Gastroesophageal sphincter (tissue), 4 donors: ENCODE data around the gene ZNF599. TPM values are rescaled to one million over a fixed set of nuclear protein-coding genes. Genes with fewer than 3 reads are reported as not detected.
A peak's percentile ranks its signal among the peaks of the same experiment; 100 is the strongest.

ENCODE experiments used
- ATAC-seq: fragments of 150-250 bp; one replicate; pipeline ENCODE4 v1.9.1; 2016; ENCODE audit warnings: mild to moderate bottlenecking, moderate library complexity
- H3K27ac ChIP-seq, 4 donors: fragments of 200-600 bp; sonication (generic) in 3 of 4; 1 replicate in 3 of 4; 2 replicates in 1 of 4; pipeline ENCODE4 v1.5.1; 2016 to 2019
- H3K27me3 ChIP-seq: fragments of 200-600 bp; sonication (generic); one replicate; pipeline ENCODE4 v1.5.1; 2019
- H3K36me3 ChIP-seq, 2 donors: fragments of 200-600 bp; sonication (generic); one replicate each; pipeline ENCODE4 v1.5.1; 2019; ENCODE audit warnings: control low read depth in 1 of 2
- H3K4me1 ChIP-seq, 3 donors: fragments of 200-600 bp; sonication (generic); 1 replicate in 2 of 3; 2 replicates in 1 of 3; pipeline ENCODE4 v1.5.1; 2016 to 2019; ENCODE audit warnings: control low read depth in 2 of 3
- H3K4me3 ChIP-seq, 2 donors: fragments of 200-600 bp; sonication (generic); one replicate each; pipeline ENCODE4 v1.5.1; 2019; ENCODE audit warnings: mild to moderate bottlenecking in 1 of 2, moderate library complexity in 1 of 2
- H3K9me3 ChIP-seq, 3 donors: fragments of 200-600 bp; sonication (generic); one replicate each; pipeline ENCODE4 v1.5.1; 2017 to 2019; ENCODE audit warnings: control low read depth in 2 of 3
- EP300 ChIP-seq: sonication (generic); formaldehyde crosslinking; IDR thresholded peaks from one replicate; pipeline ENCODE4 v1.6.1; 2017; ENCODE audit warnings: antibody characterized with exemption, mild to moderate bottlenecking
- POLR2A ChIP-seq, 2 donors: fragments of 450-650 bp; IDR thresholded peaks; one replicate each; pipeline ENCODE4 v1.6.1; 2017; ENCODE audit warnings: antibody characterized with exemption in 2 of 2, mild to moderate bottlenecking in 2 of 2, moderate library complexity in 1 of 2
- POLR2AphosphoS5 ChIP-seq: sonication (generic); formaldehyde crosslinking; IDR thresholded peaks from one replicate; pipeline ENCODE4 v1.6.1; 2017; ENCODE audit warnings: antibody characterized with exemption
- WGBS, 2 donors: methylation state at CpG; one replicate each; pipeline ENCODE4 v1.1.5; 2018; ENCODE audit warnings: low coverage in 1 of 2; 5-methylcytosine and 5-hydroxymethylcytosine counted together
- total RNA-seq, 4 donors: library from RNA; depleted of rRNA; stranded (reverse); fragments of >200 nt; gene quantifications; one replicate each; pipeline ENCODE4 v1.1.0, GENCODE V29; 2016
- TF ChIP-seq, protein P1 (sequence below), 4 experiments: fragments of 200-600 bp in 2 of 4; fragments of 450-650 bp in 2 of 4; sonication (generic) in 1 of 4; IDR thresholded peaks; one replicate each; pipeline ENCODE4 v1.5.1; 2017 to 2019; ENCODE audit warnings: antibody characterized with exemption in 4 of 4, mild to moderate bottlenecking in 2 of 4, moderate library complexity in 2 of 4

ZNF599 gene
- total RNA-seq, 4 donors from 2014 or later = 4.8 to 7.1 (median 5.6) TPM

DNA sequence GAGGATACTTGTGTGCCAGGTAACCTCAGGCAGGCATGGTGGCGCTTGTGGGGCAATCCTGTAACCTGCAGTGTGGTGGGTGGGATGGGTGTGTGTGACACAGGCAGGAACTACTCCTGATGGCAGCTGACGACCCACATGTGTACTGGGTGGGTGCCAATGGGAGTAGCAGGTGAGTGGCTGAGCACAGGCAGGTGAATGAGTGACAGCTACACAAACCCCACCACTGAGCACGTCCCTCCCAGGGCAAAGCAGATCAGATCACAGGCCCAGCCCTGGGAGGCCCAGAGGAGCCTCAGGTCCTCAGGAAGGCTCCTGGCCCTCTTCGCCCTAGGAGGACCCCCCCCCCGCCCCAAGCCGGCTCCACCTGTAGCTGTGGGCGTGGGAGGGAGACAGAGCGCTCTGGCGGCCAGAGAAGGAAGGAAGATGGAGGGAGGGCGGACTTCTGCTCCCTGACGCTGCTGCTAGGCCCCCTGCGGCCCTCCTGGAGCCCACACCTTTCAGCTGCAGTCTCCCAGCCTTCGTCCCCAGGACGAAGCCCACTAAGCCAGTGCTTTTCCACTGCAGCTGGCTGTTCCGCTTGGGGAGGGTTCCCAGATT is 40.3 kb downstream of the ZNF599 start:
- peaks cover 8 to 36% (median 15%) of the 10 kb centered on the region in 3 donors for H3K4me1 ChIP-seq
- 100% methylated on average over 1 of the region's 15 CpGs; no CpG with 5 or more reads in 1 of the 2 donors for WGBS, 2 donors
- no peaks in the 10 kb centered on the region for H3K27me3 ChIP-seq
- peak overlapping the region; percentile 76 to 95 for H3K4me3 ChIP-seq
- H3K9me3 ChIP-seq = peaks cover 0 to 7% (median 0%) of the 10 kb centered on the region in 3 donors
- no peak for ATAC-seq
- peaks cover 0 to 24% of the 10 kb centered on the region in 2 donors for H3K36me3 ChIP-seq
- no peak for TF ChIP-seq EP300
- TF ChIP-seq POLR2AphosphoS5 = no peak
- TF ChIP-seq, protein P1, sequence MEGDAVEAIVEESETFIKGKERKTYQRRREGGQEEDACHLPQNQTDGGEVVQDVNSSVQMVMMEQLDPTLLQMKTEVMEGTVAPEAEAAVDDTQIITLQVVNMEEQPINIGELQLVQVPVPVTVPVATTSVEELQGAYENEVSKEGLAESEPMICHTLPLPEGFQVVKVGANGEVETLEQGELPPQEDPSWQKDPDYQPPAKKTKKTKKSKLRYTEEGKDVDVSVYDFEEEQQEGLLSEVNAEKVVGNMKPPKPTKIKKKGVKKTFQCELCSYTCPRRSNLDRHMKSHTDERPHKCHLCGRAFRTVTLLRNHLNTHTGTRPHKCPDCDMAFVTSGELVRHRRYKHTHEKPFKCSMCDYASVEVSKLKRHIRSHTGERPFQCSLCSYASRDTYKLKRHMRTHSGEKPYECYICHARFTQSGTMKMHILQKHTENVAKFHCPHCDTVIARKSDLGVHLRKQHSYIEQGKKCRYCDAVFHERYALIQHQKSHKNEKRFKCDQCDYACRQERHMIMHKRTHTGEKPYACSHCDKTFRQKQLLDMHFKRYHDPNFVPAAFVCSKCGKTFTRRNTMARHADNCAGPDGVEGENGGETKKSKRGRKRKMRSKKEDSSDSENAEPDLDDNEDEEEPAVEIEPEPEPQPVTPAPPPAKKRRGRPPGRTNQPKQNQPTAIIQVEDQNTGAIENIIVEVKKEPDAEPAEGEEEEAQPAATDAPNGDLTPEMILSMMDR (IDR thresholded peaks at IDR 0.05) = no peak
- no peak for TF ChIP-seq POLR2A (IDR thresholded peaks at IDR 0.05)
- H3K27ac ChIP-seq = peak overlapping the region; percentile 96 to 98 (median 97)

DNA sequence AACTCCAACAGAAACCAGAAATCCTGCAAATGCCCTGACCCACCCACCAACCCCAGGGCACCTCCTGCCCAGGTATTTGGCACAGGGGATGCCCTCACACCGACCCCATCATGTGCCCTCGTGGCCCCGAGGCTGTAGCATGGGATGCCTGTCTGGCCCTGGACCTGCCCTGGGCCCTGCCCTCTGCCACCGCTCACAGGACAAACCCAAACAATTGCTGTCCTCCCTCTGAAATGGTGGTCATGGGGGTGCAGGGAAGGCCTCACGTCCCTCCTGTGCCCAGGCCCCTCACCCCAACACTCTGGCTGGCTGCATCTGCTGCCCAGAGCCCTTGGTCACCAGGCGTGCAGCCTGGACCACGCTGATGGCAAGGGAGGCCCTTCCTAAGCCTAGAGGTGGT is 41.1 kb downstream of the ZNF599 start:
- Histone ChIP-seq H3K36me3 (peaks cover 0 to 17% of the 10 kb centered on the region in 2 donors), H3K4me3 (no peak overlapping the region), H3K27me3 (no peaks in the 10 kb centered on the region), H3K4me1 (peaks cover 8 to 36% (median 15%) of the 10 kb centered on the region in 3 donors), H3K27ac (no peak overlapping the region), H3K9me3 (no peaks in the 10 kb centered on the region)
- 92% methylated on average over 2 of the region's 7 CpGs; no CpG with 5 or more reads in 1 of the 2 donors for WGBS, 2 donors
- TF ChIP-seq, protein P1 (IDR thresholded peaks at IDR 0.05) = no peak
- TF ChIP-seq POLR2A (IDR thresholded peaks at IDR 0.05) = no peak
- TF ChIP-seq POLR2AphosphoS5 = no peak
- no peak for TF ChIP-seq EP300
- no peak for ATAC-seq

DNA sequence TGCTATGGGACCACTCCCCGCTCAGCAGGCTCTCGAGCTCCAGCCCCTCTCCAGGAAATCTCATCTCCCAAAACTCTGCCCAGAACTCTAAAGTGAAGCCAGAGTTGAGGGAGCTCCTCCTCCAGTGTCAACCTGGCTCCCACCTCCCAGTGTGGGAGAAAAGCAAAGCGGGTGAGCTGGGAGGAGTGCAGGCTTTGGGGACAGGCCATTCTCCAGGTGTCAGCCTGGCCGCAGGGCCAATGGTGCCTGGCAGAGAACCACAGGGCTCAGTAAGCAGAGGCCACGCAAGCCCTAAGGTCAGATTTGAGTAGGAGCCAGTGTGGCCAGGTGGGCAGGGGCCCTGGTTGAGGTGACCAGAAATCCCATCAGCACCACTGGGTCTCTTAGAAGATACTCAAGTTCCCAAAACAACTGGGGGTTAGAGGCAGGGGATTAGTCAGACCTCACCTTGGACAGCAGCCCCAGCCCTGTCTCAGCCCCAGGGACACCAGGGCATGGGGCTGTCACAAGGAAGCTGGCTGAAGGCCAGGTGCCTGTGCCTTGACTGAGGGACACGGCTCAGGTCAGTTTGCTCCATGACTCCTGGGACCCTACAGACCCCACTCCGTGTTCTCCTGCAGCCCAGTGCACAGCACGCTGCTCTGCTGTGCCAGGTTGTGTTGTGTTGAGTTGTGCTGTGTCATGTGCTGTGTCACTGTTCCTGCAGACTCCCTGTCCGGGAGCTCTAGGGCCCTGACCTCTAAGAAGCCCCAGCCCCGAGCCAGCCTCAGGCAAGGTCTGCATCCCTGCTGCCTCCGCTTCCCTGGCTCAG is 41.8 kb downstream of the ZNF599 start:
- Histone ChIP-seq H3K27me3 (peaks cover 6% of the 10 kb centered on the region), H3K9me3 (no peaks in the 10 kb centered on the region), H3K36me3 (peaks cover 0 to 10% of the 10 kb centered on the region in 2 donors), H3K27ac (no peak overlapping the region), H3K4me1 (peaks cover 8 to 28% (median 15%) of the 10 kb centered on the region in 3 donors), H3K4me3 (no peak overlapping the region)
- TF ChIP-seq, protein P1 (IDR thresholded peaks at IDR 0.05) = no peak
- TF ChIP-seq POLR2AphosphoS5 (no peak), POLR2A (IDR thresholded peaks at IDR 0.05) (no peak), EP300 (no peak)
- ATAC-seq = no peak
- whole genome bisulfite sequencing, 2 donors = 67 to 95% methylated on average over 2 to 3 of the region's 11 CpGs

DNA sequence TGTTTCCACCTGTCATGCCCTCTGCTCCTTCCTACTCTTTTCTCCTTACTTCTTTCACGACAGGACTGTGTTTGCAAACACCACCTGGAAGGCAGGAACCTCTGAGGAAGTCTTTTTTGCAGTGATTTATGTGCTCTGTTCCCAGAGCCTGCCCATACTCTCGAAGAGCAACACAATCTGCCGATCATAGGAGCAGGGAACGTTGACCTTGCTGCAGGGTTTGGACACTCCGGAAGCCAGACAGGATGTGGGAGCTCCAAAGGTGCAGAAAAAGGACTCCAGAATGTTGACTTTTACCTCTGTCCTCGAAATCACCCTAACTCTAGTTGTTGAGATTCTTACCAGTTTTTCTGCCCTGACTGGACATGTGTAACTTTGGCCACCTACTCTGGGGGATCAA is 47.6 kb downstream of the ZNF599 start:
- TF ChIP-seq POLR2AphosphoS5 = no peak
- TF ChIP-seq POLR2A (IDR thresholded peaks at IDR 0.05) = no peak
- Histone ChIP-seq H3K4me1 (no peaks in the 10 kb centered on the region), H3K4me3 (no peak overlapping the region), H3K27ac (no peak overlapping the region), H3K36me3 (no peaks in the 10 kb centered on the region), H3K9me3 (no peaks in the 10 kb centered on the region), H3K27me3 (peaks cover 13% of the 10 kb centered on the region)
- no peak for ATAC-seq
- WGBS, 2 donors = 40% methylated on average over 1 of the region's 6 CpGs; no CpG with 5 or more reads in 1 of the 2 donors

DNA sequence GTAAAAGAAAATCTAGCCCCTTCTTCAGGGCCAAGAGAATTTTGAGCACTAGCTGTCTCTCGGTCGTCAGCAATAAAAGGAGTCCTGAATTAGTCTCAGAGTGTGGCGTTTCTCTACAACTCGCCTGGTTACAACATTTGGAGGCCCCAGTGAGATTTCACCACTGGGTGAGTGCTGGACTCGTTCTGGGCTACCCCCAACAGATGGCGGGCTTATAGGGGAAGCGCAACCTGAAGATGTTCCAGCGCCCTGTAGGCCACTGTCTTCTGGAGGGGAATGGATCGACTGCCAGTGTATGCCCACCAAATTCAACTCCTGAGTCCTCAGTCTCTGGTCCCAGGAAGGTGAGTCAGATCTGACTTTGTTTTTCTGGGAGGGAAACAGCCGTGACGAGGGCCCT is 50.7 kb downstream of the ZNF599 start:
- Histone ChIP-seq H3K4me3 (no peak overlapping the region), H3K36me3 (no peaks in the 10 kb centered on the region), H3K9me3 (no peaks in the 10 kb centered on the region), H3K27me3 (peaks cover 13% of the 10 kb centered on the region), H3K4me1 (no peaks in the 10 kb centered on the region), H3K27ac (no peak overlapping the region)
- 49 to 65% methylated on average over 2 to 5 of the region's 11 CpGs for WGBS, 2 donors
- ATAC-seq = no peak
- TF ChIP-seq, protein P1 (IDR thresholded peaks at IDR 0.05) = no peak
- TF ChIP-seq POLR2A (IDR thresholded peaks at IDR 0.05) (no peak), POLR2AphosphoS5 (no peak), EP300 (no peak)
